Transverse colon (tissue), 4 donors: Measurements from ENCODE around the gene TLR3. TPM values are rescaled to one million over a fixed set of nuclear protein-coding genes. Genes with fewer than 3 reads are reported as not detected.
"Not testable (repeated sequence)": the region's sequence is repeated elsewhere in the genome, so short reads cannot be mapped to it uniquely, and the experiment has no call there.

ENCODE experiments used
- DNase-seq: peaks from one replicate; pipeline ENCODE4 v3.0.0-alpha.2; 2019
- H3K27ac ChIP-seq, 4 donors: fragments of 200-600 bp; sonication (generic); 2 replicates each; pipeline ENCODE4 v1.5.1; 2016 to 2018; ENCODE audit warnings: inconsistent platforms in 4 of 4
- H3K27me3 ChIP-seq: fragments of 200-600 bp; sonication (generic); 2 replicates; pipeline ENCODE4 v1.5.1; 2017; ENCODE audit warnings: inconsistent platforms
- H3K36me3 ChIP-seq, 4 donors: fragments of 200-600 bp; sonication (generic); 2 replicates each; pipeline ENCODE4 v1.5.1; 2017 to 2019; ENCODE audit warnings: inconsistent platforms in 4 of 4
- H3K4me1 ChIP-seq, 4 donors: fragments of 200-600 bp; sonication (generic); 2 replicates each; pipeline ENCODE4 v1.5.1; 2017 to 2020; ENCODE audit warnings: inconsistent platforms in 4 of 4
- H3K4me3 ChIP-seq, 4 donors: fragments of 200-600 bp; sonication (generic); 1 replicate in 1 of 4; 2 replicates in 3 of 4; pipeline versions ENCODE4 v1.5.1 to v1.6.1; 2017 to 2019; ENCODE audit warnings: inconsistent platforms in 4 of 4
- H3K9me3 ChIP-seq, 2 donors: fragments of 200-600 bp; sonication (generic); 2 replicates each; pipeline ENCODE4 v1.5.1; 2017 to 2019; ENCODE audit warnings: inconsistent platforms in 2 of 2
- EP300 ChIP-seq: sonication (generic); formaldehyde crosslinking; IDR thresholded peaks from one replicate; pipeline ENCODE4 v1.6.1; 2017; ENCODE audit warnings: antibody characterized with exemption, low read depth
- POLR2A ChIP-seq: fragments of 450-650 bp; IDR thresholded peaks from one replicate; pipeline ENCODE4 v1.6.1; 2016; ENCODE audit warnings: antibody characterized with exemption, mild to moderate bottlenecking, moderate library complexity
- POLR2AphosphoS5 ChIP-seq, 3 donors: sonication (generic); formaldehyde crosslinking; IDR thresholded peaks; one replicate each; pipeline ENCODE4 v1.6.1; 2016; ENCODE audit warnings: antibody characterized with exemption in 3 of 3
- WGBS, 2 donors: methylation state at CpG; one replicate each; pipeline ENCODE4 v1.1.5; 2018; ENCODE audit warnings: low coverage in 1 of 2; 5-methylcytosine and 5-hydroxymethylcytosine counted together
- in situ Hi-C, 4 donors: fragments of 200-750 bp; cut with MboI; loops; one replicate each; pipeline versions ENCODE4 v1.15.0 to v1.15.1; 2017; ENCODE audit warnings: low sequenced_read_pairs in 3 of 4, low pct_ligation_motif_present in 1 of 4, low pct_unique_long_range_greater_than_20kb in 1 of 4
- intact Hi-C: fragments of 100-400 bp; cut with DNase I; formaldehyde crosslinking; loops from one replicate; pipeline ENCODE4 v1.15.1; 2023; ENCODE audit warnings: low total_unique reads
- total RNA-seq, 4 donors: library from RNA; depleted of rRNA; stranded (reverse); fragments of >200 nt; gene quantifications; one replicate each; pipeline ENCODE4 v1.1.0, GENCODE V29; 2016
- TF ChIP-seq, protein P1 (sequence below), 5 experiments: fragments of 200-600 bp in 3 of 5; fragments of 450-650 bp in 2 of 5; sonication (generic) in 3 of 5; IDR thresholded peaks; 1 replicate in 2 of 5; 2 replicates in 3 of 5; pipeline ENCODE4 v1.5.1; 2016 to 2017; ENCODE audit warnings: antibody characterized with exemption in 5 of 5, inconsistent platforms in 3 of 5, mild to moderate bottlenecking in 2 of 5, moderate library complexity in 1 of 5

TLR3 gene
- total RNA-seq, 4 donors from 2014 or later, result 0.20 to 20.1 (median 9.8) TPM

DNA sequence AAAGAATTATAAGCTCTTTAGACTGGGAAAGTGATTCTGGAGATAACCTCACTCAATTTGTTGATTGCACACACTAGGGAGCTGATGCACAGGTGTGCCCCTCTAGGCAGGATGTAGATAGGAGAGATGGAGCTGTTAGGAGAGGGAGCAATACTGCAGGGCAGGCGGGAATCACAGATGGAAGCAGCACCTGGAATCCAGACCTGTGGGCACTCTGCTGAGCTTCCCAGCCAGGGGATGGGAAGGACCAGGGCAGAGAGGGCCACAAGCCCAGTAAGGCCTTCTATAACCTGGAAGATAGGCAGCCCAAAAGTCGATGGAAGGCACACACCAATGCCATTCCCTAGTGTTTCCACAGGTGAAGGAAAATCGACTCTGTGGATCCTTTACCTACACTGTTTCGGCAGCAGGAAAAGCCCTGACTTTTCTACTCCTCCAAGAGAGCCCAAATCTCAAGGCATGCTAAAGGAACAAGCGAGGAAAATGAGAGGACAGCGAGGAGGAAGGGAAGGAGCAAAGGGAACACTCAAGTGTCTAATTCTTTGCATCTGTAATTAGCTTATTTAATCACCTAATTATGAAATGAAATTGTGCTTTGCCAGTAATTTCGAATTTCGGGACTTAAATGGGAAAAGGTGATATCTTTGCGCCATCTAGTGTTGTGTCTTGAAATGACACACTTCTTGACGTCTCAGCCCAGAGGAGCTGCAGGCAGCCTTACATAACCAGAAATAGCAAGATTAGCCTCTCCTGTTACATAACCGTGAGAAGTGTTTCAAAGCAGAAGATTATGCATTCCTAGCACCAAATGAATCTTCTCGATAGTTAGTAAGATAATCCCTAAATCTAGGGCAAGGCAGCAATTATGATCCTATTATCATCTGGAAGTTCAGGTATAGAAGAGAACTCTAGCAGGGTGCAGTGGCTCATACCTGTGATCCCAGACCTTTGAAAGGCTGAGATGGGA is 31.0 kb upstream of the TLR3 start:
- WGBS, 2 donors, result 23 to 30% methylated on average over 9 to 12 of the region's 12 CpGs
- Histone ChIP-seq H3K36me3 (no peaks in the 10 kb centered on the region), H3K4me1 (peaks cover 0 to 21% (median 0%) of the 10 kb centered on the region in 4 donors), H3K9me3 (no peaks in the 10 kb centered on the region), H3K27ac (peak overlapping the region in 2 of 4 donors; percentile 60 to 73), H3K4me3 (no peak overlapping the region), H3K27me3 (peaks cover 3% of the 10 kb centered on the region)
- TF ChIP-seq EP300 (no peak), POLR2A (no peak)
- TF ChIP-seq, protein P1, sequence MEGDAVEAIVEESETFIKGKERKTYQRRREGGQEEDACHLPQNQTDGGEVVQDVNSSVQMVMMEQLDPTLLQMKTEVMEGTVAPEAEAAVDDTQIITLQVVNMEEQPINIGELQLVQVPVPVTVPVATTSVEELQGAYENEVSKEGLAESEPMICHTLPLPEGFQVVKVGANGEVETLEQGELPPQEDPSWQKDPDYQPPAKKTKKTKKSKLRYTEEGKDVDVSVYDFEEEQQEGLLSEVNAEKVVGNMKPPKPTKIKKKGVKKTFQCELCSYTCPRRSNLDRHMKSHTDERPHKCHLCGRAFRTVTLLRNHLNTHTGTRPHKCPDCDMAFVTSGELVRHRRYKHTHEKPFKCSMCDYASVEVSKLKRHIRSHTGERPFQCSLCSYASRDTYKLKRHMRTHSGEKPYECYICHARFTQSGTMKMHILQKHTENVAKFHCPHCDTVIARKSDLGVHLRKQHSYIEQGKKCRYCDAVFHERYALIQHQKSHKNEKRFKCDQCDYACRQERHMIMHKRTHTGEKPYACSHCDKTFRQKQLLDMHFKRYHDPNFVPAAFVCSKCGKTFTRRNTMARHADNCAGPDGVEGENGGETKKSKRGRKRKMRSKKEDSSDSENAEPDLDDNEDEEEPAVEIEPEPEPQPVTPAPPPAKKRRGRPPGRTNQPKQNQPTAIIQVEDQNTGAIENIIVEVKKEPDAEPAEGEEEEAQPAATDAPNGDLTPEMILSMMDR (IDR thresholded peaks at IDR 0.05), result peak; percentile 77 to 89 (median 78)
- DNase-seq, result peak; percentile 39
- in situ Hi-C loops, result loop anchor here in 1 of 4 donors (25.0 kb wide), 1 partner anchor 401 kb away; no protein-coding TSS in a partner anchor
- intact Hi-C loops, result no loop called here

DNA sequence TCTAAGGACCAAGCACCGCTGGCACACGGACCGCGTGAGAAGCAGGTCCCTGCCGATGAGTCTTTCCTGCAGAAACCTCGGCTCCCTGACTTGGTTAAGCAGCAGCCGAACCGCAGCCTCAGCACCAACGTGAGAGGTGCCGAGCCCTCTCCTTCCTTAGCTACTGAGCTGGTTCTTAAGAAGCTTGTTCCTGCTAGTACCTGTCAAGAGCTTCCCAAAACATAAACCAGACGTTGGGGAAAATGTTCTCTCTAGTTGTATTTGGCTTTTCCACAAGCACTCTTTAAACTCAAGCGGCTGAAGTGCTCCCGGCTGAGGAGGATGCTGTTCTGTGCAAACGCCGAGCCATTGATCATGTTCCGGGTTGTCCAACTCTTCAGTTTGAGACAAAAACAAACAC is 29.3 kb upstream of the TLR3 start:
- 54% methylated on average over 16 of the region's 16 CpGs; no CpG with 5 or more reads in 1 of the 2 donors for WGBS, 2 donors
- intact Hi-C loops, result no loop called here
- in situ Hi-C loops, result loop anchor here in 1 of 4 donors (25.0 kb wide), 1 partner anchor 402 kb away; no protein-coding TSS in a partner anchor
- H3K4me3 ChIP-seq, result no peak overlapping the region
- H3K27me3 ChIP-seq, result peaks cover 3% of the 10 kb centered on the region
- H3K9me3 ChIP-seq, result no peaks in the 10 kb centered on the region
- H3K36me3 ChIP-seq, result no peaks in the 10 kb centered on the region
- peaks cover 0 to 21% (median 0%) of the 10 kb centered on the region in 4 donors for H3K4me1 ChIP-seq
- DNase-seq, result no peak
- TF ChIP-seq POLR2A (no peak), EP300 (no peak), POLR2AphosphoS5 (IDR thresholded peaks at IDR 0.05) (peak in 2 of 3 donors; percentile 21 to 45)
- TF ChIP-seq, protein P1 (IDR thresholded peaks at IDR 0.05), result no peak
- peak overlapping the region in 3 of 4 donors; percentile 54 to 73 (median 60) for H3K27ac ChIP-seq

GRCh38 chr4:186040316-186040715 is 28.6 kb upstream of the TLR3 start:
- TF ChIP-seq, protein P1 (IDR thresholded peaks at IDR 0.05), result no peak
- TF ChIP-seq EP300 (no peak), POLR2AphosphoS5 (IDR thresholded peaks at IDR 0.05) (no peak), POLR2A (no peak)
- 60 to 92% methylated on average over 2 to 12 of the region's 12 CpGs for WGBS, 2 donors
- H3K9me3 ChIP-seq, result no peaks in the 10 kb centered on the region
- peaks cover 0 to 21% (median 0%) of the 10 kb centered on the region in 4 donors for H3K4me1 ChIP-seq
- H3K4me3 ChIP-seq, result no peak overlapping the region
- peaks cover 3% of the 10 kb centered on the region for H3K27me3 ChIP-seq
- no peak for DNase-seq
- intact Hi-C loops, result no loop called here
- in situ Hi-C loops, result loop anchor here in 1 of 4 donors (25.0 kb wide), 1 partner anchor 403 kb away; no protein-coding TSS in a partner anchor
- peak overlapping the region in 3 of 4 donors; percentile 54 to 73 (median 60) for H3K27ac ChIP-seq
- no peaks in the 10 kb centered on the region for H3K36me3 ChIP-seq

DNA sequence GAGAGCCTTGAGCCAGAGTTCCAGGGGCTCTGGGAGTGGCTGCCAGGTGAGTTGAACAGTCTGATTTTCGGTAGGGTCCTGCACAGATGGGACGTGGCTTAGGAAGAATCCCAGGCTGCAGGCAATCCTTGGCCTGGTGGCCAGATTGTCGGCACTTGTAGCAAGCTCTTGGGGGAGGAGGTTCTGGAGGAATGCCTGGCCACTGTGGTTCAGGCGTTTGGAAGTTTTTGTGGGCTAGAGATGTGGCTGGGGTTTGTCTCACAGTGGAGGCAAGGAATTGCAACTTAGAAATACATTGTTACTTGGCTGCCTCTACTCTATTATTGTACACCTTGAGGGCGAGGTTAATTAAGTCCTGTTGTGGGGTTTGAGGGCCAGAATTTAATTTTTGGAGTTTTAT is 21.5 kb upstream of the TLR3 start:
- H3K4me1 ChIP-seq, DNase-seq, intact Hi-C loops, H3K27ac ChIP-seq, H3K9me3 ChIP-seq, H3K4me3 ChIP-seq, H3K36me3 ChIP-seq, H3K27me3 ChIP-seq: not testable (repeated sequence)
- WGBS, 2 donors, result 74% methylated on average over 4 of the region's 5 CpGs; no CpG with 5 or more reads in 1 of the 2 donors
- in situ Hi-C loops, result loop anchor here in 1 of 4 donors (25.0 kb wide), 1 partner anchor 410 kb away; no protein-coding TSS in a partner anchor

DNA sequence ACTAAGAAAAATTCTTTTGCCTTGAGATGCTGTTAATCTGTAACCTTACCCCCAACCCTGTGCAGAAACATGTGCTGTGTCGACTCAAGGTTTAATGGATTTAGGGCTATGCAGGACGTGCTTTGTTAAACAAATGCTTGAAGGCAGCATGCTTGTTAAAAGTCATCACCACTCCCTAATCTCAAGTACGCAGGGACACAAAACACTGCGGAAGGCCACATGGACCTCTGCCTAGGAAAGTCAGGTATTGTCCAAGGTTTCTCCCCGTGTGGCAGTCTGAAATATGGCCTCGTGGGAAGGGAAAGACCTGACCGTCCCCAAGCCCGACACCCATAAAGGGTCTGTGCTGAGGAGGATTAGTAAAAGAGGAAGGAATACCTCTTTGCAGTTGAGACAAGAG is 18.8 kb upstream of the TLR3 start:
- H3K4me3 ChIP-seq, intact Hi-C loops, H3K36me3 ChIP-seq, DNase-seq, H3K27ac ChIP-seq, H3K9me3 ChIP-seq, H3K4me1 ChIP-seq, H3K27me3 ChIP-seq, in situ Hi-C loops: not testable (repeated sequence)
- 59% methylated on average over 8 of the region's 8 CpGs; no CpG with 5 or more reads in 1 of the 2 donors for whole genome bisulfite sequencing, 2 donors
